ENCODE data around the gene PDE4D.

GRCh38 chr5:59763541-59763940 lies 130.0 kb downstream of the PDE4D start:
- TF ChIP-seq POLR2AphosphoS5 (IDR thresholded peaks at IDR 0.05; ENCODE audit: low read depth) (no peak), CTCF (IDR thresholded peaks at IDR 0.05; ENCODE audit: insufficient read depth, low read length) (no peak)
